Fibroblast of lung (primary cell): Measurements from ENCODE around the gene MYO1G. TPM values are rescaled to one million over a fixed set of nuclear protein-coding genes. Genes with fewer than 3 reads are reported as not detected.

ENCODE experiments used
- DNase-seq, 2 donors: peaks; one replicate each; pipeline versions ENCODE4 v3.0.0 to v3.0.0-alpha.2; 2010; ENCODE audit warnings: low read depth in 2 of 2
- H2AFZ ChIP-seq: 2 replicates; pipeline ENCODE4 v1.5.1; 2012; ENCODE audit warnings: low read length, control low read depth, inconsistent platforms
- H3K27ac ChIP-seq: 2 replicates; pipeline ENCODE4 v1.5.1; 2011; ENCODE audit warnings: low read length, control low read depth; ENCODE audit not compliant: insufficient read depth
- H3K27me3 ChIP-seq: 2 replicates; pipeline ENCODE4 v1.5.1; 2011; ENCODE audit warnings: mild to moderate bottlenecking, low read length; ENCODE audit not compliant: control insufficient read depth, insufficient read depth
- H3K36me3 ChIP-seq: 2 replicates; pipeline ENCODE4 v1.5.1; 2011; ENCODE audit warnings: low read length; ENCODE audit not compliant: control insufficient read depth, insufficient read depth
- H3K4me1 ChIP-seq: 2 replicates; pipeline ENCODE4 v1.5.1; 2011; ENCODE audit warnings: low read length; ENCODE audit not compliant: control insufficient read depth, insufficient read depth; ENCODE audit errors: extremely low read depth
- H3K4me2 ChIP-seq: 2 replicates; pipeline ENCODE4 v1.5.1; 2011; ENCODE audit warnings: low read length, control low read depth; ENCODE audit not compliant: insufficient read depth; ENCODE audit errors: extremely low read depth
- H3K4me3 ChIP-seq, 4 experiments: fragments of 200-600 bp in 1 of 4; sonication (generic) in 1 of 4; replicated peaks in 1 of 4; 2 replicates each; pipeline ENCODE4 v1.5.1; 2011 to 2016; ENCODE audit warnings: low read length in 4 of 4, low read depth in 3 of 4, mild to moderate bottlenecking in 3 of 4, control low read depth in 2 of 4, inconsistent platforms in 1 of 4, mixed read lengths in 1 of 4; ENCODE audit not compliant: insufficient read depth in 1 of 4; ENCODE audit errors: control extremely low read depth in 1 of 4
- H3K79me2 ChIP-seq: 2 replicates; pipeline ENCODE4 v1.5.1; 2012; ENCODE audit warnings: mild to moderate bottlenecking, low read length, inconsistent platforms; ENCODE audit not compliant: control insufficient read depth, insufficient read depth
- H3K9ac ChIP-seq: 2 replicates; pipeline ENCODE4 v1.5.1; 2011; ENCODE audit warnings: mild to moderate bottlenecking, low read length, control low read depth; ENCODE audit not compliant: insufficient read depth
- H3K9me3 ChIP-seq: 2 replicates; pipeline ENCODE4 v1.5.1; 2012; ENCODE audit warnings: low read depth, low read length; ENCODE audit not compliant: control insufficient read depth, insufficient read depth
- H4K20me1 ChIP-seq: 2 replicates; pipeline ENCODE4 v1.5.1; 2011; ENCODE audit warnings: low read length; ENCODE audit not compliant: control insufficient read depth, insufficient read depth; ENCODE audit errors: extremely low read depth
- CTCF ChIP-seq, 2 donors: IDR thresholded peaks in 1 of 2; conservative IDR thresholded peaks in 1 of 2; 1 replicate in 1 of 2; 2 replicates in 1 of 2; pipeline ENCODE4 v1.5.1; 2011 to 2012; ENCODE audit warnings: low read length in 2 of 2, control low read depth in 1 of 2, inconsistent platforms in 1 of 2, low read depth in 1 of 2, mild to moderate bottlenecking in 1 of 2
- EZH2 ChIP-seq: IDR thresholded peaks from 2 replicates; pipeline ENCODE4 v1.5.1; 2012; ENCODE audit warnings: low read length, control low read depth, mild to moderate bottlenecking; ENCODE audit errors: missing control alignments
- polyA plus RNA-seq, 2 donors: library from polyadenylated mRNA; depleted of rRNA in 1 of 2; stranded (reverse) in 1 of 2; unstranded in 1 of 2; fragments of >200 nt; gene quantifications; 2 replicates each; pipeline ENCODE4 v1.2.1, GENCODE V29; 2011 to 2012; ENCODE audit warnings: missing spikeins in 1 of 2
- total RNA-seq: library from RNA; depleted of rRNA; stranded (reverse); fragments of >200 nt; gene quantifications from 2 replicates; pipeline ENCODE4 v1.2.1, GENCODE V29; 2014

MYO1G gene
- total and polyA plus RNA-seq, 2 donors (not counting 1 experiment from before 2014, with no cell fraction given): under 0.01 to 0.10 TPM

GRCh38 chr7:44965937-44966730, 12.7 kb downstream of the MYO1G start:
- no peak overlapping the region for H2AFZ ChIP-seq
- H3K27ac ChIP-seq: no peak overlapping the region
- no peak for DNase-seq
- H3K79me2 ChIP-seq: no peaks in the 10 kb centered on the region
- H3K9me3 ChIP-seq: no peaks in the 10 kb centered on the region
- no peak overlapping the region for H3K4me2 ChIP-seq
- H3K36me3 ChIP-seq: no peaks in the 10 kb centered on the region
- H3K9ac ChIP-seq: no peak overlapping the region
- H4K20me1 ChIP-seq: no peaks in the 10 kb centered on the region
- TF ChIP-seq CTCF (conservative IDR thresholded peaks at IDR 0.05 in 1 of 2, IDR thresholded peaks at IDR 0.05 in 1 of 2; ENCODE audit: low read depth in 1 of 2, low read length in 2 of 2) (no peak), EZH2 (no peak)
- H3K4me1 ChIP-seq: no peaks in the 10 kb centered on the region
- H3K27me3 ChIP-seq: peaks cover 9% of the 10 kb centered on the region
- H3K4me3 ChIP-seq: no peak overlapping the region

- Histone ChIP-seq H3K27ac (no peak overlapping the region), H3K9ac (no peak overlapping the region), H3K4me3 (no peak overlapping the region), H3K4me2 (no peak overlapping the region), H3K36me3 (no peaks in the 10 kb centered on the region), H3K27me3 (peaks cover 8% of the 10 kb centered on the region), H2AFZ (no peak overlapping the region), H3K79me2 (no peaks in the 10 kb centered on the region), H3K4me1 (no peaks in the 10 kb centered on the region), H4K20me1 (no peaks in the 10 kb centered on the region), H3K9me3 (no peaks in the 10 kb centered on the region)
- no peak for TF ChIP-seq EZH2
- no peak for TF ChIP-seq CTCF (conservative IDR thresholded peaks at IDR 0.05 in 1 of 2, IDR thresholded peaks at IDR 0.05 in 1 of 2; ENCODE audit: low read depth in 1 of 2, low read length in 2 of 2)
- DNase-seq: no peak
Observed at GRCh38 chr7:44965441-44965903, 13.3 kb downstream of the MYO1G start.

GRCh38 chr7:44964831-44965440, 13.9 kb downstream of the MYO1G start:
- no peak for DNase-seq

More at GRCh38 chr7:44964831-44965440, 13.9 kb downstream of the MYO1G start:
- no peaks in the 10 kb centered on the region for H3K36me3 ChIP-seq
- no peak overlapping the region for H3K4me2 ChIP-seq
- no peaks in the 10 kb centered on the region for H4K20me1 ChIP-seq
- H3K27ac ChIP-seq: no peak overlapping the region
- TF ChIP-seq EZH2: no peak
- TF ChIP-seq CTCF (conservative IDR thresholded peaks at IDR 0.05 in 1 of 2, IDR thresholded peaks at IDR 0.05 in 1 of 2; ENCODE audit: low read depth in 1 of 2, low read length in 2 of 2): no peak
- peaks cover 8% of the 10 kb centered on the region for H3K27me3 ChIP-seq
- no peaks in the 10 kb centered on the region for H3K4me1 ChIP-seq
- no peaks in the 10 kb centered on the region for H3K79me2 ChIP-seq
- H2AFZ ChIP-seq: no peak overlapping the region
- no peak overlapping the region for H3K9ac ChIP-seq
- no peaks in the 10 kb centered on the region for H3K9me3 ChIP-seq
- H3K4me3 ChIP-seq: no peak overlapping the region
